Activated CD8-positive, alpha-beta memory T cell treated with anti-CD3 and anti-CD28 coated beads, Interleukin-2, amount 50 U/mL, for 4 hours (primary cell): ENCODE results near the gene PPP1R15A.
"Not testable (repeated sequence)": the region's sequence is repeated elsewhere in the genome, so short reads cannot be mapped to it uniquely, and the experiment has no call there.

Experiments used
- DNase-seq: peaks from one replicate; pipeline ENCODE4 v3.0.0-alpha.2; 2020

The PPP1R15A gene

GRCh38 chr19:48859711-48860572 lies 12.3 kb upstream of the PPP1R15A start:
- DNase-seq: no peak

- no peak for DNase-seq
These were observed 10.9 kb upstream of the PPP1R15A start for GRCh38 chr19:48861313-48861712.

GRCh38 chr19:48862827-48863226 lies 9.4 kb upstream of the PPP1R15A start:
- DNase-seq: no peak

- no peak for DNase-seq
These were observed 5.5 kb upstream of the PPP1R15A start for GRCh38 chr19:48866692-48867091.

GRCh38 chr19:48867123-48867745 lies 5.0 kb upstream of the PPP1R15A start:
- DNase-seq: no peak

GRCh38 chr19:48867746-48868113 lies 4.5 kb upstream of the PPP1R15A start:
- no peak for DNase-seq

GRCh38 chr19:48868114-48868886 lies 3.9 kb upstream of the PPP1R15A start, which contains the start of gene PLEKHA4:
TSS of gene PLEKHA4 (minus strand) at chr19:48868617. CDS start at chr19:48867620, 997 bp downstream.
- no peak for DNase-seq

GRCh38 chr19:48870048-48870447 lies 2.2 kb upstream of the PPP1R15A start:
- no peak for DNase-seq

GRCh38 chr19:48871471-48872181 lies 595 bp upstream of the PPP1R15A start:
- DNase-seq: not testable (repeated sequence)

GRCh38 chr19:48872884-48873475 lies 759 bp downstream of the PPP1R15A start:
- peak; percentile 71 for DNase-seq

- DNase-seq: no peak
These were observed 1.5 kb downstream of the PPP1R15A start for GRCh38 chr19:48873476-48874302.

- no peak for DNase-seq
These were observed 2.3 kb downstream of the PPP1R15A start for GRCh38 chr19:48874303-48875135.

- DNase-seq: peak; percentile 56
These were observed 4.1 kb downstream of the PPP1R15A start for GRCh38 chr19:48876043-48876981.

- no peak for DNase-seq
These were observed 5.6 kb downstream of the PPP1R15A start for GRCh38 chr19:48877855-48878195.

- no peak for DNase-seq
These were observed 6.2 kb downstream of the PPP1R15A start for GRCh38 chr19:48878196-48879024.

- DNase-seq: no peak
These were observed 6.9 kb downstream of the PPP1R15A start for GRCh38 chr19:48879025-48879637.

GRCh38 chr19:48879696-48880095 lies 7.5 kb downstream of the PPP1R15A start:
- not testable (repeated sequence) for DNase-seq
